ENCODE measurements around the gene POLR2A.

DNA sequence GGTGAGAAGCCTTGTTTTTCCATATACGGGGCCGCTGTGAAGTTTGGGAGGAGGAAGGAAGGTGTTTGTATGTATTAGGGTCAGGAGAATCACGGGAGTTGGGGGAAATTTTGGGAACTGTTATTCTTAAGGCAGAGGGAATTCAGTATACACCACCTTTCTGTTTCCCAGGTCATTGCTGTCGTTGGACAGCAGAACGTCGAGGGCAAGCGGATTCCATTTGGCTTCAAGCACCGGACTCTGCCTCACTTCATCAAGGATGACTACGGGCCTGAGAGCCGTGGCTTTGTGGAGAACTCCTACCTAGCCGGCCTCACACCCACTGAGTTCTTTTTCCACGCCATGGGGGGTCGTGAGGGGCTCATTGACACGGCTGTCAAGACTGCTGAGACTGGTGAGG is 17.6 kb downstream of the POLR2A start:
- TF ChIP-seq, protein P1, sequence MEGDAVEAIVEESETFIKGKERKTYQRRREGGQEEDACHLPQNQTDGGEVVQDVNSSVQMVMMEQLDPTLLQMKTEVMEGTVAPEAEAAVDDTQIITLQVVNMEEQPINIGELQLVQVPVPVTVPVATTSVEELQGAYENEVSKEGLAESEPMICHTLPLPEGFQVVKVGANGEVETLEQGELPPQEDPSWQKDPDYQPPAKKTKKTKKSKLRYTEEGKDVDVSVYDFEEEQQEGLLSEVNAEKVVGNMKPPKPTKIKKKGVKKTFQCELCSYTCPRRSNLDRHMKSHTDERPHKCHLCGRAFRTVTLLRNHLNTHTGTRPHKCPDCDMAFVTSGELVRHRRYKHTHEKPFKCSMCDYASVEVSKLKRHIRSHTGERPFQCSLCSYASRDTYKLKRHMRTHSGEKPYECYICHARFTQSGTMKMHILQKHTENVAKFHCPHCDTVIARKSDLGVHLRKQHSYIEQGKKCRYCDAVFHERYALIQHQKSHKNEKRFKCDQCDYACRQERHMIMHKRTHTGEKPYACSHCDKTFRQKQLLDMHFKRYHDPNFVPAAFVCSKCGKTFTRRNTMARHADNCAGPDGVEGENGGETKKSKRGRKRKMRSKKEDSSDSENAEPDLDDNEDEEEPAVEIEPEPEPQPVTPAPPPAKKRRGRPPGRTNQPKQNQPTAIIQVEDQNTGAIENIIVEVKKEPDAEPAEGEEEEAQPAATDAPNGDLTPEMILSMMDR (IDR thresholded peaks at IDR 0.05; ENCODE audit: insufficient read depth, low read depth, low read length), result no peak
- TF ChIP-seq EZH2 (IDR thresholded peaks at IDR 0.05; ENCODE audit: insufficient read depth, low read length), result no peak

Data from astrocyte (in vitro differentiated cells and primary cell).